GM18507 (cell line): ENCODE results near the gene SCFD2.

Experiments used
- DNase-seq: peaks from one replicate; pipeline ENCODE4 v3.0.0; 2011; ENCODE audit warnings: low read depth; ENCODE audit not compliant: insufficient read length; ENCODE audit errors: extremely low spot score
- FAIRE-seq: peaks from 2 replicates; lab custom pipeline; 2011; peaks lifted over from hg19 to GRCh38; lab: Jason Lieb, UNC

SCFD2 gene

DNA sequence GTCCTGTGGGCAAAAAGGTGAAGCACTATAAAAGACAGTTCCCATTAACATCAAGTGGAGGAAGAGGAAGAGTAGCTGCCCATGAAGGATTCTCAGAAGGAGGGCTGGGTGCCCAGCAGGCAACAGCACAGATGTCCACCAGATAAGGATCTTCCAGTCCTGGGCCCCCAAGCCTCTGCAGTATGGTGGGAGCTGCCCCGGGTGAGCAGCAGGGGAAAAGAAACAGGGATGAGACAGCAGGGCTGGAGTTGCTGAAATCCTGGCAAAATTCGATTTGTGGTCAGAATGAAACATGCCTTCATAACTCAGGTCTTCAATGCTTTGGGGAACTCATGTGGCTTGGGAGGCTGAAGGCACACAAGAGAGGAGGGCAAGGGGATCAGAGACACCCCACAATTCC is 409.2 kb downstream of the SCFD2 start:
- FAIRE-seq (no peak), DNase-seq (no peak)

DNA sequence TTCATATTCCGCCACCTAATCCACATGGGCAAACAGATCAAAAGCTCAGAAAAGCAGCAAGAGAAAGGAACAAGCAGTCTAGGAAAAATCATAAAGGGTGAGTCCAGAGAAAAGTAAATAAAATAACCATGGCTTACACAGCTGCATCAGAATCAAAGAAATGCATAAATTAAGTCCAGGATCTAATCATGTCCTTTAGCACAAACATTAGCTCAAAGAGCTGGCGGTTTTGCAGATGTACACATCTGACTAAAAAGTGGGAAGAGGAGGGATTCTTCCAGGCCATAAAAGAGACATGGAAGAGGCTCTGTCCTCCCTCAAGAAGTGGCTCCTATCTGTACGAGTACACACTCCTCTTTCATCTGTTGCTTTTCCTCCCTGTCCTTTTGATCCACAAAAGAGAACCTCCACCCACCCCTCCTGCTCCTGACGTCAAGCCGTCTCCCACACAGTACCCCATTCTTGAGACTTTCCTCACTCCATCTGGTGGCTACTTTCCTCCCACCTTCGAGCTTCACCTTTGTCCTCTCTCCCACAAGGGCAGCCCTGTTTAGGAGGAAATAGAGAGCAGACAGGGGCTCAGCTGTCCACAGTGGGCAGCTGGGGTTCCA is 411.2 kb downstream of the SCFD2 start:
- no peak for DNase-seq

DNA sequence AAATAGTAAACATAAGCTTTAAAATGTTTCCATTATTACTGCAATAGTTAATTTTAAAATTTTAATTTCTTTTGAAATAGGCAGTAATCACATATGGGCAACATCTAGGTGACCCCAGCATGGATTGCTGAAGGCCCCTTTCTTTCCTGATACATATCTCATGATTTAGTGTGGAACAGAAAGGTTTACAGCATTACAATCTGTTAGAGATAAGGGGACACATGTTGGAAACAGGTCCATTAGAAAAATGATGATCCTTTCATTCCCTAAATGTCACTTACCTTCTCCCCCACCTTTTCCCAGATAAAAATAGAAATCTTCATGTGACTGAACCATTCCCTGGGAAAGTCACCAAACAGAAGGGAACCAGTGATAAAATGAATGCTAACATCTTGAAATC is 413.3 kb downstream of the SCFD2 start:
- FAIRE-seq = no peak
- DNase-seq = no peak

More for the DNA sequence above, 411.2 kb downstream of the SCFD2 start:
- no peak for FAIRE-seq

DNA sequence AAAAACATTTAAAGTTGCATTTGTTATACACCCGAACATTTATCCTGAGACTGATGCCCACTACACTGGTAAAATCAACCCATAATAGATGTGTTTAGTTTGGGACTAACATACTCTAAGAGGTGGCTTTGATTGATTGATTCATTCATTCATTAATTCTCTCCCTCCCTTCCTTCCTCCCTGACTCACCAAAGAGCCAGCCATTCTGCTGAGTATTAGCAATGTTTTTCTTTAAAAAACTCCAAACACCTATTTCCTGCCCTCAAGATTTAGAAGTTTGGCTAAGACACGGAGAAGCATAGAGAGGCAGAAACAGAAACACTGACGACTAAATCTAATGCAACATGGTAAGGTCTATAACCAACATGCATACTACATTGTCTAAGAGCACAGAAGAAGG is 414.8 kb downstream of the SCFD2 start:
- DNase-seq = no peak
- no peak for FAIRE-seq

DNA sequence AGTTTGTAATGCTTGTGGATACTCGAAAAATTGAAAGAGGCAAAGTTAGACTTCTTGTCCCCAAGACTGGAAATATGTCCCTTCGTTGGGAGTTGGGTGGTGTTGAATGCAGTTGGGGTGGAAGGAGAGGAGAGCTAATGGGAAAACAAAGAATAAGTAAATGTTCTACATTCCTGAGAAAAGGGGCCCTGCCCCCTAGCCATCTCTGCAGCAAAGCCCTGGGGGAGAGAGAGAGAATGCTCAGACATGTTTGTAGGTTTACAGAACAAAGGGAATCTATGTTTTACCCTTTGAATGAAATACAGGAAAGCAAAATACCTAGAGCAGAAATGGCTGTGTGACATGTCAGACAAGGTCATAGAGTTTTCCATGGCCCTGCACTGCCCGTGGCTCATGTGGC is 415.6 kb downstream of the SCFD2 start:
- no peak for FAIRE-seq

DNA sequence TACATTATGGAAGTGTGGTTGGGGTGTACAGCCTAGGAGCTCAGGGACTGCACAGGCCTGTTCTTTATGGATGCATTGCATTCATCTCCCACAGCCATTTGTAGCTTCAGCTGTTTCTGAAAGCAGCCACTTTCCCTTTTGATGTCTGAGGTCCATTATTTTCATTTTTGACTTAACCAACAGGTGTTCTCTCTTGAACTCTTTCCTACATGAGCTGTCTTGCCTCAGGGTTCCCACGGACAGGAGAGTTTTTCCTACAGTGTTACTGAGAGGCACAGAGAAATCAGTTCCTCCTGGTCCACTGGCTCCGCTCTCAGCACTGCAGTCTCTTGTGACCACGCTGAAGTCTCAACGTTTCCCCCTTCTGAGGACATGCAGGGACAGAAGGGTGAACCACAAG is 416.5 kb downstream of the SCFD2 start:
- no peak for DNase-seq
- no peak for FAIRE-seq

More for the DNA sequence above, 415.6 kb downstream of the SCFD2 start:
- DNase-seq = no peak

DNA sequence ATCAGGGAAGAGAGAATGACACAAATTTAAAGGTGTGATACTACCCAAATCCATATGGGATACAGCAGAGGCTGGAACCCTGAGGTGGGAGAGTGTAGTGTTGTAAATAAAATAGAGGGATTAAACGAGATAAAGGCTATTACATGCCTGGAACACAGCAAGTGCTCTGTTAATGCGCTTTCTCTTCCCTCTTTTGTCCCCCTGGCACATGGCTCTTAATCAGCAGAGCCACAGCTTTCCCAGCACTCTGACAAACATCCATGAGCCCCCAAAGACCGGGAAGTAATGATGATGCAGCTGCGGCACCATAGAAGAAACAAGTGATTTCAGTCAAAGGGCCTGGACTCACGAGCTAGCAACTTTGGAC is 417.8 kb downstream of the SCFD2 start:
- DNase-seq (no peak), FAIRE-seq (no peak)

DNA sequence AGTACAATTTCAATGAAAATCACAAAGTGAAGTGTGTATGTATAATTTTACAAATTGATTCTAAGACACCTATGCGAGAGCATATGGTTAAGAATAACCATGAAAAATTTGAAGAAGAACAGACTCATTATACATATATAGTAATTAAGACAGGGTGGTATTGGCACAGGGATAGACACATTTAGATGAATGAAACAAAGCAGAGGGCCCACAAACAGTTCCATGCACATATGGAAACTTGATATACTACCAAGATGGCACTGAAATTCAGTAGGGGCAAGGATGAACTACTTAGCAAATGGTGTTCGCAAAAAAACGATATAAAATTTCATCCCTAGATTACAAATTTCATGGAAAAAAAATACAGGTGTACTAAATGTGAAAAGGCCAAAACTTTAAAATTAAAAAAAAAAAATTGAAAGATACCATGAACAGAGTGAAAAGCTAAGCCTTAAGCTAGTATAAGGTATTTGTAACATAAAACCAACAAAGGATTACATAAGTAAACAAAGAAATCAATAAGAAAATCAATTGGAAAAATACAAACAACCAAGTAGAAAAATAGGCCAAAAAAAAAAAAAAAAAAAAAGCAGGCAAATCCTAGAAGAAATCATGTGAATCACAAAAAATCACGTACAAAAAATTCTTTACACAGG is 418.3 kb downstream of the SCFD2 start:
- DNase-seq (no peak), FAIRE-seq (no peak)

DNA sequence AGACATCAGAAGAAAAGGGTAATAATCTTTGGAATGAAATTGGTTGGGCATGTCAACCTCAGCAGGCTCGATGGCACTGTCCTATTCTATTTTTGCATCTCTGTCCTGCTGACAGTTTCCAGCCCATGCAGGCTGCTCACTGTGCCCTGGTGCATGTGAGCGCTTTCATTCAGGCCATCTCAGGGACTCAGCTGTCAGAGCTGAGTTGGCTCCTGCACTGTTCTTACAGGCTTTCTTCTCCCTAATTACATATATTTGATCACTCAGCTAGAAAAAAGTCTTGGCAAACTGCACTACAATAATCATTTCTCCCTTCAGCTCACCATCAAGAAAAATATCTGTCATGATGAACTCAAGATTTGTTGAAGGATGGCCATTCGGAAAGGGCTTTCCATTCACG is 419.0 kb downstream of the SCFD2 start:
- DNase-seq = no peak
- no peak for FAIRE-seq

DNA sequence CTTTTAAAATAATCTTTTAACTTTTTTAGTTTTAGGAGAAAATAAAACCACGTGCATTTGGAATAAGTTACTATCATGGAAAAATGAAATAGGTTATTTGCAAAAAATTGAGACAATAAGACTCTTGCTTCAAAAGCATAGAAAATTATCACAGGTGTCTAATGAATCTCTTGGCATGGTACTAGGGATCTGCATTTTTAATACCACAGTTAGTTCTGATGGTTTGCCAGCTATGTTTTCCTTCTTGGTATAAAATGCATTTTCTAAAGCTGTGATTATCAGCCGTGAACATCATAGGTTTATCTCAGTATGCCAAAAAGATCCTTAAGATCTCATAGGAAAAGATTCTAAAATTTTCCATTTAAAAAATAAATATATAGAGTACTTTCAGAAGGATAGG is 419.9 kb downstream of the SCFD2 start:
- DNase-seq (no peak), FAIRE-seq (no peak)

DNA sequence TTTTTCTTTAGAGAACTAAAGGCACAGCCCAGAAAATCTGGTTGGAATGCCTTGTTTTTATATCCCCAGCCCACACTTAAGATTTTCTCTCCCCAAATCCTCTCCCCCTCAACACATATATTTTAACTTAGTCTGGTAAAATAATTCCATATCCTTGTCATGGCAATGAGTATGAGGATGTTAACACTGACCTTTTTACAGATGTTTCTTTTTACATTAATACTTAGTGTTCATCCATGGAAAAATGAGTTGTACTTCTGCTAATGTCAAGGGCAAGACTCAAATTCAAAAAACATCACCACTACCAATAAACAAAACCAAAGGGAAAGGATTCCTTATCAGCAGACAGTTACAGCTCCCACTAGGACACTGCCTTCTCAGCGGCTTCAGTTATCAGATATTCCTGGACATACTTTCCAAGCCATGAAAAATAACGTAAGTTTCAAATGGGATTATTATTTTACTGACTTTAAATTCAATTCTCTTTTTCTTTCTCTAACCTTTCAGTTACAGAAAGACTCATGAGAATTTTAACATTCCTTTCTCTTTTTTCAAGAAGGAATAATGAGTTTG is 420.4 kb downstream of the SCFD2 start:
- FAIRE-seq = no peak
- DNase-seq = no peak

DNA sequence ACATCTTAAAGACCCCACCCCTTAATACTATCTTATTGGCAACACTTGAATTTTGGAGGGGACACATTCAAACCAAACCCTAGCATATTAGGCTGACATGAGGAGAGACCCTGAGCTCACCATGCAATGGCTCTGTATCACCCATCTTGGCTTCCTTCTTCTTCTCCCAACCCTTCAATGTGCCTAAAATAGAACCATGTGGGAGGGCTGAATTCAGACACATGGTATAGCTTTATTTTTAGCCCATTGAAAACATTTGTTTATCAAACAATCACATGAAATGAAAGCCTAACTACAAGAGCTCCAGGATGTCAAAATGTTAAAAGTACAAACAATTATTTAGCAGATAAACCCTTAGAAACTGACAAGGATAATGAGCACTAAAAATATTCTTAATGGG is 422.2 kb downstream of the SCFD2 start:
- no peak for DNase-seq
- no peak for FAIRE-seq

DNA sequence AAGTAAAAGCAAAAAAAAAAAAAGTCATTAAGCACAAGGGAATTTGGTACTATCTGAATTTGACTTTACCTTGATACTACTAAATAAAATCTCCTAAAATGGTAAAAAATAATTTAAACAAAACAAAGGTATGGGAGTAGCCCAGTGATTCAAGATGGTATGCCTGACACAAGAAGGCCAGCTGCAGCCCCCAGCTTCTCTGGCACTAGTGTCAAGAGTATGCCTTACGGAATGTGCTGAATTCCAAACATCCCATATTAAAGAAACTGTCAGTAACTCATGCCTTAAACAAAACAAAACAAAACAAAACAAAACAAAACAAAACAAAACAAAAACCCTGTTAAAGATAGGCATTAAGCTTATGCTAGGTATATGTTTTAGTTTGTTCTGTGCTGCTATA is 422.9 kb downstream of the SCFD2 start:
- no peak for FAIRE-seq
- no peak for DNase-seq

DNA sequence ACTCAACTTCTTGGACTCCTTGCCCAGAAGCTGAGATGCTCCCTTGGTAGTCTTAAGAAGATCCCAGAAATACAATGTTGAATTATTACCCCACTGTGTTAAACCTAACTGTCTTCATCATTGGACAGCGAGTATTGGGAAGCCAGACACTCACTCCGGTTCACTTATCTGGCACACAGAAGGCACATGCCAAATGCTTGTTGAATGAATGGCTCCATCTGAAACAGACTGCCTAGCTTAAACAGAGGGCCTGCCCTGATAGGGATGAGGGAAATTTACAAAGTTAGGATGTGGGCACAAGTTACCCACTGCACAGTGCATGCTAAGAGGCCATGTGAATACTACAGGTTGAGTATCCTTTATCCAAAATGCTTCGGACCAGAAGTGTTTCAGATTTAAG is 424.4 kb downstream of the SCFD2 start:
- FAIRE-seq = peak; percentile 42
- no peak for DNase-seq

DNA sequence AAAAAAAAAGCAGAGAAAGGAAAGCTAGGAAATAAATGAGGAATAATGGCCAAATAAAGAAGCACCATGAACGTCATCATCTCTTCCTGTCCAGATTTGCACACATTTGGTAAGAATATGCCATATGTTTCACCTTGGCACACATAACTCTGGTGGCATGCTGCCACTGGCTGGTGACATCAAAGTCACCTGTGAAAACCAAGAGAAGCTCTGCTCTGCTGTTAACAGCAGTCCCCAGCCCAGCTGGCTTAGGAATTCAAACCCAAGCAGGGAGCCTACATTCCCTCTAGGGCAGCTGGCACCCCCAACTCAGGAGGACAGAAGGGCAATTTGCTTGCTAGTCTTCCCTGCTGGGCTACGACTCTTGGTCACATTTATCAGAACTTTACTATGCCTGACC is 426.1 kb downstream of the SCFD2 start:
- DNase-seq = no peak
- no peak for FAIRE-seq

DNA sequence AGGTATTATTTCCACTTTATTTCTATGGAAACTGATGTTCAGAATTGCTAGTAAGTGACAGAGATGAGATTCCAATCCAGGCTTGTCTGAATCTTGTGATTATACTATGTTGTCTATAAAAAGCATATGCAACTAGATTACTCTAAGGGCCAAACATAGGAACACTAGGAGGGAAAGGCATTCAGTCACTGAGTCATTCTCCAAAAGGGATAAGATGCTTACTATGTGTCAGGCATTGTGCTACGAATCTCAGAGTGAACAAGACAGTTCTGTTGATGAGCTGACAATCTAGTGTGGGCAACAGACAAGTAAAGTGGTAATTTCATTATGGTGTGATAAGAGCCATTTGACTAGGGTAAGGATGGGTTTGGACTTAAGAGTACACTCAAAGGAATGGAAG is 426.5 kb downstream of the SCFD2 start:
- FAIRE-seq = no peak
- DNase-seq = no peak

DNA sequence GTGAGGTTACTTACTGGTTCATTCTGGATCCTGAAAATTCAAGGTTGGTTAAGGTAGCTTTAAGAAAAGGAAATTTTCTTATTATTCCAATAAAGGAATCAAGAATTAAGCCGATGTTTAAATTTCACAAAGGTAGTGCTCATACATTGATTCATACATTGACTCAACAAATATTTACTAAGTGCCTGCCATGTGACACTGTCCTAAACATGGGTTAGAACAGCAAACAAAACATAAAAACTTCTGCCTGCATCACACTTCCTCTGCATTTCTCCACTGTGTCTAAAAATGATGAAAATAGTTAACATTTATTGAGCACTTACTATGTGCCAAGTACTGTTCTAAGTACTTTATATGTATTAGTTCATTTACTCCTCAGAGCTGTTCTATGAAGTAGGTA is 428.0 kb downstream of the SCFD2 start:
- DNase-seq = no peak
- no peak for FAIRE-seq

DNA sequence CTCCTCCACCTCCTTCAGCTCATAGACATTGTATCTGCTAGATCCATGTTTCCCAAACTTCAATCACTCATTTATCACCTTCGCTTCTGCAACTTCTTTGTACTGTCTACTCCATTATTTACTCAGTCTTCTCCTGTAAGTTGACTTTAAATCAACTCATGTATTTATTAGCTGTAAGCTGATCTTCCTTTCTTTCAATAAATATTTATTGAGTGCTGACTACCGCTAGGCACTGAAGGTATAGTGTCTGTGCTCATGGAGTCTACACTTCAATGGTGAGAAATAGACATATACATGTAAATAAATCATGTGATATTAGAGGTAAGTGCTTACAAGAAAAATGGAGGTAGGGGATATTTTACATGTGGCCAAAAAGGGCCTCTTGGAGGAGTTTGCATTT is 429.1 kb downstream of the SCFD2 start:
- FAIRE-seq = no peak
- DNase-seq = no peak

DNA sequence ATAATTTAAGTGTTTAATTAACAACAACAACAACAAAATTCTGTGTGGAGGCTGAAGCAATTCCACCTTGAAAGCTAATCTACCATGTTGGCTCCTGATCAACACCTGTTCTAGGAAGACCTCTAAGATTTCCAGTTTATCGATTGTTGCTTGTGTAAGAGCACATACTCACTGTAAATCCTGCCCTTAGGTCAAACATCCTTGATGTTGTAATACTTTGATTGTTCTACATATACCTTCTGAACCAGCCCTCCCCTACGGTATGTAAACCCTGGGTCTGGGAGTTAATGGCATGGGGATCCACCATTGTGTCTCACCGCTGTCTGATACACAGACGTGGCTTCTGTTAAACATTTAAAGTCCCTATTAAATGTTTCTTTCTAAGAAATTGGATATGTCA is 430.5 kb downstream of the SCFD2 start:
- no peak for FAIRE-seq
- no peak for DNase-seq

DNA sequence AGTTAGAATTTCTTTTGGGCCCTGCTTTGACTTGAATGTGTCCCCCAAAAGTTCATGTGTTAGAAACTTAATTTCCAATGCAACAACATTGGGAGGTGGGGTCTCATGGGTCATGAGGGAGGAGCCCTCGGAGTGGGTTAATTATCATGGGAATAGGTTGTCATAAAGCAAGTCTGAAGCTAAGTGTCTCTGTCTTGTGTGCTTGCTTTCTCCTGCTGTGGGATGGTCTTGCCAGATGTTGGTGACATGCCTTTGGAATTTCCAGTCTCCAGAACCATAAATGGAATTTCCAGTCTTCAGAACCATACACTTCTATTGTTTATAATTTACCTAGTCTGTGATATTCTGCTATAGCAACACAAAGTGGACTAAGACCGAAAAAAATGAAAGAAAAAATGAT is 432.1 kb downstream of the SCFD2 start:
- FAIRE-seq = no peak
- no peak for DNase-seq
